GM19468 (cell line): ENCODE measurements around the gene VPS35L.

Source experiments
- ATAC-seq: cut with Tn5 transposase; IDR thresholded peaks from one replicate; pipeline ENCODE4 v1.9.1; 2021; ENCODE audit warnings: mild to moderate bottlenecking, moderate library complexity, moderate number of reproducible peaks; ENCODE audit not compliant: unreplicated experiment; ENCODE audit errors: extremely low read depth

Gene VPS35L

DNA sequence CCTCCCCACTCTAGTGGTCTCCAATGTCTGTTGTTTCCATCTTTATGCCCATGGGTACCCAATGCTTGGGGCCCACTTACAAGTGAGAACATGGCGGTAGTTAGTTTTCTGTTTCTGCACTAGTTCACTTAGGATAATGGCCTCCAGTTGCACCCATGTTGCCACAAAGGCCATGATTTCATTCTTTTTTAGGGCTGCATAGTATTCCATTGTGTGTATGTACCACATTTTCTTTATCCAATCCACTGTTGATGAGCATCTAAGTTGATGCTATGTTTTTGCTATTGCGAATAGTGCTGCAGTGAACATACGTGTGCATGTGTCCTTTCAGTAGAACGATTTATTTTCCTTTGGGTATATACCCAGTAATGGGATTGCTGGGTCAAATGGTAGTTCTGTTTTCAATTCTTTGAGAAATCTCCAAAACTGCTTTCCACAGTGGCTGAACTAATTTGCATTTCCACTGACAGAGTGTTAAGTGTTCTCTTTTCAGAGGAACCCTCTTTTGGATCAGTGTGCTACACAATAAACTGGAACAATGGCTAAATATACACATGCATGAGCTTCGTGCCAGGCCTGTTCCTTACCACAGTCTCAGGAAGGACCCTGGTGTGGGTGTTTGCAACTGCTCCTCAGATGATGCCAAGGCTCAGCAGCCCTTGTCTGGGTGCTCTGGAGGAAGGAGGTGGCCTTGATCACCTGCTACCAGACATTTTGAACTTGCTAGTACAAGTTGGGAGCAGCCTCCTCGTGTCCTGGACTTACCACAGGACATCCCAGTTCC, 128.1 kb downstream of the VPS35L start:
- ATAC-seq: no peak

DNA sequence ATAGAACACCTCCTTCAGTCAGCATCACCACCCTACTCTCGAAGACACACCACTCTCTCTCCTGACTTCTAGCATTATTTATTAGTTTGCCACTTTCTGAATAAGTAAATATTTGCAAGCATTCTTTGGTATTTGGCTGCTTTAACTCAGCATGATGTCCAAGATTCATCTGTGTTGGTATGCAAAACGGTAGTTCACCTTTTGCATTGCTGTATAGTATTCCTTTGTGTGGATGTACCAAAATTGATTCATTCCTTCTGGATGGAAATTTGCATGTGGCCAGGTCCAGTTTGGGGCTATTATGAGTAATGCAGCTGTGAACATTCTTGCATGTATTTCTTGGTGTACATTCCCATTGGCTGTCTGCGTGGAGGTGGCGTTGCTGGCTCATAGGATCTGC, 129.7 kb downstream of the VPS35L start:
- no peak for ATAC-seq

DNA sequence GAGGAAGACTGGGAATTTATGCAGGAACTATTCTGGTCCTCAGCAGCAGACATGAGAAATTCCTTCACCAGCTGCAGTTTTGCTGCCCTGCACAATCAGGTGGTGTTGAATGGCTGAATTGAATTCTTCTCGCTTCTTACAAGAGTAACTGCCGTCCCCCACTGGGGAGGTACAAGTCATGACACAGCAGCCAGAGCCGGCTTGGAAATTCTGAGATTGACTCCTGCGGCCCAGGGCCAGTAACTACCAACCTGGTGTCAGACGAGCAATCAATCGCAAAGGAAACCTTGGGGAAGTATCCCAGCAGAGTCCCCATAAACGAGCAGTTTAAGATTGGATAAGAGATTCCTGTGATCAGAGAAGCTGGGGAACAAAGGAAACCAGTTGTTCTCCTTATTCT, 131.8 kb downstream of the VPS35L start:
- no peak for ATAC-seq

DNA sequence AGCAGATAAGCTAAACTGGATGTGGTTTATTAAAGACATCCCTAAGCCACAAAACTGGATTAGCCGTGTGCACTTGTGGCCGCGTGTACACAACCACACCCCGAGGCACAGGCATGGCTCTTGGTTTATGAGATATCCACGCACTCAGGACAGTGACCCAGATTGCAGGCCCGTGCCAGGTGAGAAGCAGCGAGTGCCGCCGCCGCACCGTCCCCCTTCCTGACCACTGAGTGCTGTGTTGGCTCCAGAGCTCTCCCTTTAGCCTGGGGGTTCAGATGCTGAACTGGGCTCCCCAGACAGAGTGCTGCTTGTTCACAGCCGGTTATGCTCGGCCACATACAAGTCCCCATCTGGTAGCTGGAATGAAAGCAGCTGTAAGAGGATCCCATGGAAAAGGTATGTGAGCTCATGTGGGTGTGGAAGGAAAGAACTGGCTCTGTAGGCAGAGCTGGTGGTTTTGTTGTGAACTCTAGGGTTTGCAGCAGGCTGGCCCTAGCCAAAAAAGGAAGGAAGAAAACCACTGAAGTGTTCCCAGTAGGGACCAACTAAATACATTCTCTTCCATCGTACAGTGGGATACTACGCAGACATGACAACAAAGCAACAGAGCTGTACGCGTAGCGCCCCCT, 133.0 kb downstream of the VPS35L start:
- no peak for ATAC-seq

DNA sequence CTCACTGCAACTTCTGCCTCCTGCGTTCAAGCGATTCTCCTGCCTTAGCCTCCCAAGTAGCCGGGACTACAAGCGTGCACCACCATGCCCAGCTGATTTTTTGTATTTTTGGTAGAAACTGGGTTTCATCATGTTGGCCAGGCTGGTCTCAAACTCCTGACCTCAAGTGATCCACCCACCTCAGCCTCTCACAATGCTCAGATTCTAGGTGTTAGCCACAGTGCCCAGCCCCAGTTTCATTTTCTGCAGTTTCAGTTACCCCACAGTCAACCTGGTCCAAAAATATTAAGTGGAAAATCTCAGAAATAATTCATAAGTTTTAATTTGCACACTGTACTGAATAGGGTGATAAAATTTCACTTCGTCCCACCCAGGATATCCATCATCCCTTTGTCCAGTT, 133.8 kb downstream of the VPS35L start:
- no peak for ATAC-seq

DNA sequence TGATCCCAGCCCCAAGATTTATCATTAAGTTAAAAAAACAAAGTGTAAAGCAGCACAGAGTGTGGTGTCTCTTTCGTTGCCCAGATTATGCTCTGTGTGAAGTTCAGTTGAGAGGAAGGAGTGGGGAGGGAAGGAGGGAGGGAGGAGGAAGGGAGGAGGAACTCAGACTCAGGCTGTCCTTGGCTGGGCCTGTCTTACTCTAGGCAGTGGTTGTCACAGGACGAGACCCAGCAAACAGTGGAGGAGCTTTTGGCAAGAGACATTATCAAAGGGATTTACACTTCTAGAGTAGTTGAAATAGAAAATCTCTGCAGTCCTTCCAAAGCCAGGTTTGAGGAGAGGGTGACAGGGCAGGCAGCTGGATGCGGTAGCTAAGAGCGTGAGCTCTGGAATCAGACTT, 134.7 kb downstream of the VPS35L start:
- ATAC-seq: no peak

DNA sequence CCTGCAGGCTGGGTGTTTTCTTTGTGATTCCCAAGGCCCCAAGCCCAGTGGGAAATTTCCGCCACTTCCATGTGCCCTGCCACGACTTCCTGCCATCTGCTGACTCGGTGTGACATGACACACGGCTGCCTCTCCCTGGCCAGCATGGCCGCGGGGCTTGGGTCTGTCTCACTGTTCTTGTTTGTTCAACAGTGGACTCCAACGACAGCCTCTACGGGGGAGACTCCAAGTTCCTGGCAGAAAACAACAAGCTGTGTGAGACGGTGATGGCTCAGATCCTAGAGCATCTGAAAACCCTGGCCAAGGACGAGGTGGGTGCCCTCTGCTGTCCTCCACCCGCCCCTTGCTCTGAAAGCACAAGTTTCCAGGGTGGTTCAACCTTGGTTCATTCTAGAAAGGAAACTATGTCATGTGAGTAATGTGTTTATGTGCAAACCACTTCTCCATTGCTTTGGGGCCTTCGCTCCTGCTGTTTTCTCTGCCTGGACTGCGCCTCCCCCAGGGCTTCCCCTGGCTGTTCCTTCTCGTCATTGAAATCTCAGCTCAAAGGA, 135.7 kb downstream of the VPS35L start:
- no peak for ATAC-seq

DNA sequence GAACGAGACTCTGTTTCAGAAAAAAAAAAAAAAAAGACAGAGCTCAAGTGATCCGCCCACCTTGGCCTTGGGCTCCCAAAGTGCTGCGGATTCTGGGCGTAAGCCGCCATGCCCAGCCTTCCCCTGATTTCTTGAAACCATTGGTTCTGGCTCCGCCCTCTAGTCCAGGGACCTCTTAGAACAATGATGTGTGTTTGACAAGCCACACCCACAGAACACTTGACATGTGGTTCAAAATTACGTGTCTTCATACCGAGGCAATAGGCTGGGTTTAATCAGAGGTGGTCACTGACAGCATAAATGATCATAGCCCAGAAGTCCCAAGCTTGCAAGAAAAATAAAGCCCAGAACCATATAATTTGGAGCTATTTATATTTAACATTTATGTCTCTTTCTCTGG, 139.5 kb downstream of the VPS35L start:
- ATAC-seq: no peak

DNA sequence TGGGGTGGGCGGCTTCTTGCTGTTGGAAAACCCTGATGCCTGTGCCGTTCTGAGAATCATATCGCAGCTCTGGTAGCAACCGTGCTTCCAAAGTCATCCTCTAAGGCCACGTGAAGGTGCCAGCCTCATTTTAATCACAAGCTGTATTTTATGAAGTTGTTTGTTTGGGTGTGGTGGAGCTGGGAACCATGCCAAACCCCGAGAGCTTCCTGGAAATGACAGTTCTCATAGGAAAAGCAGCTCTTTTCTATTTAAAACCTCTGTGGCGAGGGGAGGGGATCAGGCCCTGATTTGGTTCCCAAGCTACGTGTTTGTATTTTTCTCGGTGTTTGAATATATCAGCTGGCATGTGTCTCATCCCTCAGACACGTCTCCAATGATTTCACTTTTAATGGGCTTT, 140.8 kb downstream of the VPS35L start:
- no peak for ATAC-seq

DNA sequence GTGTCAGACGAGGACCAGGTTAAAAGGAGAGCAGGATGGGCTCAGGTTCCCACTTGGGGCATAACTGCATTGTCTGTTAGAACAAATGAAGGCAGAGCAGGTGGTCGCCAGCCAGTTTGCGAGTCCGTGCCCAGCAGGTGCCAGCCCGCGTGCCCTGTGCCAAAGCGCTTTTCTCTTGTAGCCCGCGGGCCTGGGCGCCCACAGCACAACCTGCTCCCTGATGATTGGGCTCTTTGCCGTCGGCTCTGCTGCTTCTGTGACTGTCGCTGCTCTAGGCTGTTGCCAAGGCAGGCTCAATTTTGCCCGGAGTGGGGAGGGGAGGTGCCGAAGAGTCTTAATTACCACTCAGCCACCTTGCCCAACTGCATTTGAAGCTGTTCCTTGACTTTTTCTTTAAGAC, 141.5 kb downstream of the VPS35L start:
- no peak for ATAC-seq

DNA sequence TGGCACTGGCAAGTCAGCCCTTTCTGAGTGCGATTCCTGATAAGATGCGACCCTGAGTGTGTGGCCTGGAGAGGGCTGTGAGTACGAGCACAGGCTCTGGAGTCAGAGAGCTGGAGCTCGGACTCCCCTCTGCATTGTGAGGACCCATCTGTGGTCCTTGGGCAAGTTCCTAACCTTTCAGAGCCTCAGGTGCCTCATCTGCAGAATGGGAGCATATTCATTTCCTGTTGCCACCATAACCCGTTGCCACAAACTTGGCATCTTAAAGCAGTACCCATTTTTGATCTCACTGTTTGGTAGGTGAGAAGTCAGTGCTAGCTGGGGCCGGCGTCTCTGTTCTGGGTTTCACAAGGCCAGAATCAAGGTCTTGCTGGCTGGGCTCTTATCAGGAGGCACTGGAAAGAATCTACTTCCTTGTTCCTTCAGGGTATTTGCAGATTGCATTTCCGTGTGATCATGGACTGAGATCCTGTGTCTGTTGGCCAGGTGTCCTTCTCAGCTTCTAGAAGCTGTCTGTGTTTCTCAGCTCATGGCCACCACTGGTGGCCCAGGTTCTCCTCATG, 142.3 kb downstream of the VPS35L start:
- no peak for ATAC-seq

DNA sequence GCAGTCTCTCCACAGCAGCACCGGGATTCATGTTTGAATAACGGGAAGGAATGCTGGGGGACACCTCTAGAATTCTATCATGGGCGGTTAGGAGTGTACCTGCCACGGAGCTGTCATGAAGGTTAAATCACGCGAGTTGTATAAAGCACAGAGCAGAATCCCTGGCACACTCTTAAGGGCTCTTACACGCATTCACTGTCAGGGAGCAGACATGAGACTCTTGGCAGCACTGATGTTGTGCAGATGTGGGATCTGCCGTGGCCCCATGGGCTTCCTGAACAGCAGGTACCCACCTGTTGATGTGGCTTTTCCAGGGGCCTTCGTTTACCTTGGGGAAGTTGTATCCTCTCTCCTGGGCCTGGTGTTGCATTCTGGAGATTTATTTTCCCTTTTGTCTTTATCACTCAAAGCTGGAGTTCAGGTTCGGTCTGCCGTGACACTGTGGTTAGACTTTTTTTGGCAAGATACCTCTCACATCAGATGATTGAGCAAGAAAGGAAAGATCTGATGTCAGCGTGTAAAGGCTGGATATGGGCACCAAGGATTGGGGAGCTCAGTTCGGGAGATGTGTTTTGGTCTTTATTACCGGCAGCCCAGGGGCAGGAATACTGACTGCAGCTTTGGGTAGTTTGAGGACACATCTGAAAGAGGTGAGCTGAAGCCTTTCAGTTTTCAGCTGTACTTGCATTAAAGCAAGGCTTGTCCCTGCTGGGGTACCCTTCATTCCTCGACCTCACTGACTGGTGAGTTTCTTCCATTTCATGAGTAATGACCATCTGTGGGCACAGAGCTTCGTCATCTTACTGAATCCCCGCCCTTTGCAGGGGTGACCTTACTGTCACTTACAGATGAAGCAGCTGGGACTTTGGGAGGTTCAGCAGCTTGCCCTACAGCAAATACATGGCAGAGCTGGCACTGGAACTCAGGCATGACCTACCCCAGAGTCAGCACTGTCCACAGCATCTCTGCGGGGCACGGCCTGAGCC, 143.3 kb downstream of the VPS35L start:
- ATAC-seq: no peak

DNA sequence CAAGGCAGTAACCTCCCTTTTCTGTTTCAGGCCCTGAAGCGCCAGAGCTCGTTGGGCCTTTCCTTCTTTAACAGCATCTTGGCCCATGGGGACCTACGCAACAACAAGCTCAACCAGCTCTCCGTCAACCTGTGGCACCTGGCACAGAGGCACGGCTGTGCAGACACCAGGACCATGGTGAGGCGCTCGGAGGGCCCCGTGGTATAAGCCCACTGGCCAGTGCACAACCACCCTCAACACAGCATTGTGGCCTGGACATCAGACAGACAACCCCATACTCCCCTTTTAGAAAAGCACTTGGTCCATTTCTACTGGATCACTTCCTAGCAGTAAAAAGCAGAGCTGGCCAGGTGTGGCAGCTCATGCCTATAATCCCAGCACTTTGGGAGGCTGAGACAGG, 144.0 kb downstream of the VPS35L start:
- ATAC-seq: no peak

DNA sequence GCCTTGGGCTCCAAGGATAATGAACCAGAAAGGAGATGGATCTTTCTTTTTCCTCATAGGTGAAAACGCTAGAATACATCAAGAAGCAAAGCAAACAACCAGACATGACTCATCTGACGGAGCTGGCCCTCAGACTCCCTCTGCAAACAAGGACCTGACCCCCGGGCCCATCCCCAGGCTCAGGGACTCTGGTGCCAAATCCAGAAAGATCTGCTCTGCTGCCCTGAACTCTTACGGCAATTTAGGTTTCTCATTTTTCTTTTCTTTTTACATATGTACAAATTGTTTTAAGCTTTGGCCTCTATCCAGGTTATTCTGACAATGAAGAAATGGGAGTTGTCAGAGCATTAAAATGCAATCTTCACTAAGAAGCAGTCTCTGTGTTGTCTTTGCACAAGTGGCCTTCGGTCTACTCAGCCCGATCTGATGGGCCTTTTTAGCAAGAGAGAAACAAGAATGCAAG, 144.8 kb downstream of the VPS35L start:
- ATAC-seq: no peak

DNA sequence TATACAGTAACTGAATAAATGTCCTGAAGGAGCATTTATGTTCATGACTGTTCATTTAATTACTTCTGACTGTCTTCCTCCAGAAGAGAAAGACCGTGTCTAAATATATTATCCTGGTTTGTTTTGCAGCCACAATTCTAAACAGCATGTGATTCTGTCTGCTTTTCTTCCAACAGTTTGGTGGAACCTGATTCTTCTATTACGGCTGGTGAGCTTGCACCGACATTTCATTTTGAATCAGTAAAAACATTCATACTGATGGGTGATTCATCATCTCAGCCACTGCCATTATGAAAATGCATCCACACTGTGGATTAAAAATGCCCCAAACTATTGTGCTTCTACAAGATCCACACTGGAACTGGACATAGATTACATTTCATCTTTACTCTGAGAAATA, 145.6 kb downstream of the VPS35L start:
- no peak for ATAC-seq

DNA sequence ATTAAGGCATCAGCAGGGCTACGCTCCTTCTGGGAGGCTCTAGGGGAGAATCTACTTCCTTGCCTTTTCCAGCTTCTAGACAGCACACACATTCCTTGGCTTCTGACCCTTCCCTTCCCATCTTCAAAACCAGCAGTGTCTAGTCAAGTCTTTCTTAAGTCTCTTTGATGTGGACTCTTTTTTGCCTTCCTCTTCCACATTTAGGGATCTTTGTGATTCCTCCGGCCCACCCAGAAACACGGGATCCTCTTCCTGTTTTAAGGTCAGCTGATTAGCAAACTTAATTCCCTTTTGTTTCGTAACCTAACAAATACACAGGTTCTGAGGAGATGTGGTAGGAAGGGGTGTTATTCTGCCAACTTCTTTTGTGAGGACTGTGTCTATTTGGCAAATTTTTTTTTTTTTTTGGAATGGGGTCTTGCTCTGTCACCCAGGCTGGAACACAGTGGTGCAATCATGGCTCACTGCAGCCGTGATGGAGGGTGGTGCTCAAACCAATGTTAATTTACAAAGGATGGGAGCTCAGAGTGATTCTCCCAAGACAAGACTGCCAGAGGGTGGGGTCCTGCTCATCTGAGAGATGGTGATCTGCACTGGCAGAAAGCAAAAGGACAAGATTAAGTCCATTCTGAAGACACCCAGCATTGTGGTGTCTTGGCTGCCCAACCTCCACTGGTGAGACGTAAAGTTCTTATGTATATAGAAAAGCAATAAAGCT, 147.8 kb downstream of the VPS35L start:
- no peak for ATAC-seq

DNA sequence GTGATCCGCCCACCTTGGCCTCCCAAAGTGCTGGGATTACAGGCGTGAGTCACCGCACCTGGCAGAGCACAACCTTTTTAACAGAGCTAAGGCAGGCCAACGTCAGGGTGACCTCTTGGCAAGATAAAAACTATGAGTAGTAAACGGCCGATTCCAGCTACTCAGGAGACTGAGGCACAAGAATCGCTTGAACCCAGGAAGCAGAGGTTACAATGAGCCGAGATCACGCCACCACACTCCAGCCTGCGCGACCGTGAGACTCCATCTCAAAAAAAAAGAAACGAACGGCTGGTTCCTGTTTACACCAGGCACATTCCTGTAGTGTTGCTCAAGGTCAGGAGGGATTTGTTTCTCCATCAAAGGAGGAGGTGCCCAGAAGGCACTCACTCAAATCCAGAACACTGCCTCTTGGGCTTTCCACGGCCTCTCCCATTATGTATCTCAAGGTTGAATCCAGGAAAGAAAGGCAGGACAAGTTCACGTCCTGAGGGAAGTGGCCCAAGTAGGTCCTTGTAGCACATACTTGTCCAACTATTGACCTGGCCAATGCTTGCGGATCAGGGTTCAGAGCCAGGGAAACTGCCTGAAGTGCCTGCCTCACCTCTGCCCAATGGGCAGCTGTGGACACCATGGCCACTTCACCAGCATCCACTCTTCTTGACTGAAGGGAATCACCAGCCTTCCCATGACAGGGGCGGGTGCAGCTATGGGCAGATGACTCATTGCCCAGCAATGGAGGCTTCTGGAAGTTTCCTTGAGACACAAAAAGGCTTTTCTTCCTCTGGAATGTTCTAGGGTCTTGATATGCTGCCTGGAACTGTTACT, 149.0 kb downstream of the VPS35L start:
- no peak for ATAC-seq

DNA sequence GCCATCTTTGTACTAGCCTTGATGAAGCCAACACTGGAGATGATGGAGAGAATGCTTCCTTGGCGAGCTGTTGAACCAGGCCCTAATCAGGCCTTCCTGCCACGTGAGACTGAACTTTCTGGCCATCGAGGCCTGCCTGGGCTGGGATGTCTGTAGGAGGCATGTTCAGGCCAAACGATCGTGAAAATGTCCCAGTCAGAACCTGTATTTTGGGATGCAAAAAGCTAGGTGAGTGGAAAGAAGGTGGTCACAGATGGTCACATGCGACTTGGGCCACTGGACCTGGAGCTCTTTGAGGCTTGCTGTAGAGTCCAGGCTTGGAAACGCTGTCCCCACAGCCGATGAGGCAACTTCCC, 149.6 kb downstream of the VPS35L start:
- no peak for ATAC-seq

DNA sequence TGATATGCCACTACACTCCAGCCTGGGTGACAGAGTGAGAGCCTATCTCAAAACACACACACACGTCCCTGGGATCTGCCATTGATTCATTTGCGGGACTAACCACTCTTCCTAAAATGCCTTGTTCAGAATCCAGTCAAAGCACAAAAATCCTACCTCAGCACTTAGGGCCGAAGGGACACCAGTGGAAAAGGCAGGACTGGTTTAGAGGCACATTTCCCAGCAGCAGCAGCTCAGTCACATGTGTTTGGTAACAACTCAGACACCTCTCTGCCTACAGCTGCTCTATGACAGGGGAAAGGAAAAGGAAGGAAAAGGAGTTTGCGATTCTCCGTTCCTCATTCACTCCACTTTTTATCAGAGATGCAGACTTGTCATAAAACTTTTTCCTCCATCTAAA, 150.3 kb downstream of the VPS35L start:
- no peak for ATAC-seq
